Choroid plexus epithelial cell (primary cell): ENCODE data around the gene TSSK2.

Source experiments
- DNase-seq: peaks from one replicate; pipeline ENCODE4 v3.0.0-alpha.2; 2010; ENCODE audit warnings: low read depth
- H3K4me3 ChIP-seq: 2 replicates; pipeline ENCODE4 v1.5.1; 2011; ENCODE audit warnings: low read depth, mild to moderate bottlenecking, control low read depth, low read length, moderate library complexity
- CTCF ChIP-seq: conservative IDR thresholded peaks from 2 replicates; pipeline ENCODE4 v1.5.1; 2011; ENCODE audit warnings: low read depth, mild to moderate bottlenecking, control low read depth, inconsistent platforms, low read length, moderate library complexity

The TSSK2 gene

GRCh38 chr22:19134874-19135273, 3.8 kb downstream of the TSSK2 start:
- no peak for TF ChIP-seq CTCF
- no peak for DNase-seq
- no peak overlapping the region for H3K4me3 ChIP-seq

GRCh38 chr22:19136915-19137314, 5.8 kb downstream of the TSSK2 start:
- no peak for DNase-seq

GRCh38 chr22:19137384-19138216, 6.5 kb downstream of the TSSK2 start:
- no peak for DNase-seq
- no peak overlapping the region for H3K4me3 ChIP-seq
- TF ChIP-seq CTCF, result no peak

More at GRCh38 chr22:19136915-19137314, 5.8 kb downstream of the TSSK2 start:
- no peak overlapping the region for H3K4me3 ChIP-seq
- TF ChIP-seq CTCF, result no peak

GRCh38 chr22:19138217-19139000, 7.3 kb downstream of the TSSK2 start:
- TF ChIP-seq CTCF, result no peak
- no peak overlapping the region for H3K4me3 ChIP-seq
- DNase-seq, result no peak

GRCh38 chr22:19139001-19139356, 7.9 kb downstream of the TSSK2 start:
- no peak for TF ChIP-seq CTCF
- DNase-seq, result no peak

GRCh38 chr22:19139974-19140373, 8.9 kb downstream of the TSSK2 start:
- H3K4me3 ChIP-seq, result no peak overlapping the region
- DNase-seq, result no peak
- TF ChIP-seq CTCF, result no peak

More at GRCh38 chr22:19139001-19139356, 7.9 kb downstream of the TSSK2 start:
- H3K4me3 ChIP-seq, result no peak overlapping the region

GRCh38 chr22:19142394-19142793, 11.3 kb downstream of the TSSK2 start:
- H3K4me3 ChIP-seq, result no peak overlapping the region
- no peak for TF ChIP-seq CTCF
- DNase-seq, result no peak
